ENCODE measurements around the gene GRWD1. TPM values are rescaled to one million over a fixed set of nuclear protein-coding genes. Genes with fewer than 3 reads are reported as not detected.

GRWD1 gene
- total and polyA plus RNA-seq, 2 of the 13 experiments (the other 11 are each of a cell fraction or from before 2014, with no cell fraction given) = 10.8 to 46.6 TPM

GRCh38 chr19:48469289-48469881 lies 23.6 kb downstream of the GRWD1 start, which contains the start of gene CYTH2 (continued):
- no peak for TF ChIP-seq ZFP36L2 (CRISPR knock-in tag; IDR thresholded peaks at IDR 0.05)
- no peak for TF ChIP-seq ZSCAN9 (CRISPR knock-in tag; IDR thresholded peaks at IDR 0.05; ENCODE audit: borderline replicate concordance)
- TF ChIP-seq HOXA9 (CRISPR knock-in tag; IDR thresholded peaks at IDR 0.05; ENCODE audit: borderline replicate concordance) = no peak
- 0 out of 2 replicates have a peak, but pooled peaks have one; percentile 73 for TF ChIP-seq ZNF563 (CRISPR knock-in tag; IDR thresholded peaks at IDR 0.05)
- TF ChIP-seq, protein P1, sequence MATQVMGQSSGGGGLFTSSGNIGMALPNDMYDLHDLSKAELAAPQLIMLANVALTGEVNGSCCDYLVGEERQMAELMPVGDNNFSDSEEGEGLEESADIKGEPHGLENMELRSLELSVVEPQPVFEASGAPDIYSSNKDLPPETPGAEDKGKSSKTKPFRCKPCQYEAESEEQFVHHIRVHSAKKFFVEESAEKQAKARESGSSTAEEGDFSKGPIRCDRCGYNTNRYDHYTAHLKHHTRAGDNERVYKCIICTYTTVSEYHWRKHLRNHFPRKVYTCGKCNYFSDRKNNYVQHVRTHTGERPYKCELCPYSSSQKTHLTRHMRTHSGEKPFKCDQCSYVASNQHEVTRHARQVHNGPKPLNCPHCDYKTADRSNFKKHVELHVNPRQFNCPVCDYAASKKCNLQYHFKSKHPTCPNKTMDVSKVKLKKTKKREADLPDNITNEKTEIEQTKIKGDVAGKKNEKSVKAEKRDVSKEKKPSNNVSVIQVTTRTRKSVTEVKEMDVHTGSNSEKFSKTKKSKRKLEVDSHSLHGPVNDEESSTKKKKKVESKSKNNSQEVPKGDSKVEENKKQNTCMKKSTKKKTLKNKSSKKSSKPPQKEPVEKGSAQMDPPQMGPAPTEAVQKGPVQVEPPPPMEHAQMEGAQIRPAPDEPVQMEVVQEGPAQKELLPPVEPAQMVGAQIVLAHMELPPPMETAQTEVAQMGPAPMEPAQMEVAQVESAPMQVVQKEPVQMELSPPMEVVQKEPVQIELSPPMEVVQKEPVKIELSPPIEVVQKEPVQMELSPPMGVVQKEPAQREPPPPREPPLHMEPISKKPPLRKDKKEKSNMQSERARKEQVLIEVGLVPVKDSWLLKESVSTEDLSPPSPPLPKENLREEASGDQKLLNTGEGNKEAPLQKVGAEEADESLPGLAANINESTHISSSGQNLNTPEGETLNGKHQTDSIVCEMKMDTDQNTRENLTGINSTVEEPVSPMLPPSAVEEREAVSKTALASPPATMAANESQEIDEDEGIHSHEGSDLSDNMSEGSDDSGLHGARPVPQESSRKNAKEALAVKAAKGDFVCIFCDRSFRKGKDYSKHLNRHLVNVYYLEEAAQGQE (IDR thresholded peaks at IDR 0.05; ENCODE audit: borderline replicate concordance in 1 of 2, low read depth in 1 of 2, low read length in 2 of 2) = peak in 1 of 2 experiments; percentile 50; a peak in 1 of 4 replicates
- TF ChIP-seq ZFP82 (CRISPR knock-in tag; IDR thresholded peaks at IDR 0.05; ENCODE audit: borderline replicate concordance) = no peak
- TF ChIP-seq ZNF484 (CRISPR knock-in tag; IDR thresholded peaks at IDR 0.05; ENCODE audit: borderline replicate concordance, low read depth) = no peak
- no peak for TF ChIP-seq AHR (CRISPR knock-in tag; IDR thresholded peaks at IDR 0.05)
- TF ChIP-seq ZFYVE20 (CRISPR knock-in tag; IDR thresholded peaks at IDR 0.05; ENCODE audit: borderline replicate concordance, low read depth) = no peak
- TF ChIP-seq ZNF251 (CRISPR knock-in tag; IDR thresholded peaks at IDR 0.05) = no peak
- TF ChIP-seq LCORL (IDR thresholded peaks at IDR 0.05) = no peak
- peak; percentile 77 for TF ChIP-seq LCORL (CRISPR knock-in tag; IDR thresholded peaks at IDR 0.05)
- TF ChIP-seq CBX5 (CRISPR knock-in tag; IDR thresholded peaks at IDR 0.05; ENCODE audit: borderline replicate concordance) = no peak
- TF ChIP-seq TRAFD1 (CRISPR knock-in tag; IDR thresholded peaks at IDR 0.05; ENCODE audit: borderline replicate concordance) = no peak
- TF ChIP-seq NFKB2 (CRISPR knock-in tag; IDR thresholded peaks at IDR 0.05; ENCODE audit: borderline replicate concordance) = peak; percentile 71; the same call in 1 of the 2 replicates
- no peak for TF ChIP-seq STAT5B (CRISPR knock-in tag; IDR thresholded peaks at IDR 0.05)
- TF ChIP-seq NBN (conservative IDR thresholded peaks at IDR 0.05) = no peak
- no peak for TF ChIP-seq ZBTB1 (CRISPR knock-in tag; IDR thresholded peaks at IDR 0.05; ENCODE audit: borderline replicate concordance)
- no peak; the same call in 1 of the 2 replicates for TF ChIP-seq MTERF4 (CRISPR knock-in tag; IDR thresholded peaks at IDR 0.05)
- TF ChIP-seq ZNF598 (CRISPR knock-in tag; IDR thresholded peaks at IDR 0.05; ENCODE audit: borderline replicate concordance) = no peak
- TF ChIP-seq AGO1 (IDR thresholded peaks at IDR 0.05; ENCODE audit: low read depth, low read length, poor library complexity, severe bottlenecking) = peak; percentile 34
- TF ChIP-seq SMAD1 (CRISPR knock-in tag; IDR thresholded peaks at IDR 0.05; ENCODE audit: borderline replicate concordance, low read depth) = no peak
- TF ChIP-seq, protein P2, sequence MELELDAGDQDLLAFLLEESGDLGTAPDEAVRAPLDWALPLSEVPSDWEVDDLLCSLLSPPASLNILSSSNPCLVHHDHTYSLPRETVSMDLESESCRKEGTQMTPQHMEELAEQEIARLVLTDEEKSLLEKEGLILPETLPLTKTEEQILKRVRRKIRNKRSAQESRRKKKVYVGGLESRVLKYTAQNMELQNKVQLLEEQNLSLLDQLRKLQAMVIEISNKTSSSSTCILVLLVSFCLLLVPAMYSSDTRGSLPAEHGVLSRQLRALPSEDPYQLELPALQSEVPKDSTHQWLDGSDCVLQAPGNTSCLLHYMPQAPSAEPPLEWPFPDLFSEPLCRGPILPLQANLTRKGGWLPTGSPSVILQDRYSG (CRISPR knock-in tag; IDR thresholded peaks at IDR 0.05) = peak; percentile 59; the same call in 1 of the 2 replicates

All from HepG2 (cell line).